Measurements from ENCODE around the gene ZNF224. TPM values are rescaled to one million over a fixed set of nuclear protein-coding genes. Genes with fewer than 3 reads are reported as not detected.

ZNF224 gene
- total and polyA plus RNA-seq, 10 of the 15 experiments (the other 5 are each of a cell fraction or from before 2014, with no cell fraction given), result 6.8 to 39.4 (median 17.2) TPM

GRCh38 chr19:44071824-44072542 lies 22.2 kb upstream of the ZNF224 start, which contains the start of gene ZNF284 (continued):
- TF ChIP-seq MXI1 (IDR thresholded peaks at IDR 0.05; ENCODE audit: low read depth, low read length) (0 out of 2 replicates have a peak, but pooled peaks have one; percentile 40), EP300 (IDR thresholded peaks at IDR 0.05; ENCODE audit: borderline replicate concordance in 1 of 2, control insufficient read depth in 1 of 2, low read depth in 2 of 2, low read length in 2 of 2) (no peak), POLR2AphosphoS5 (IDR thresholded peaks at IDR 0.05; ENCODE audit: low read length) (peak; percentile 69), TCF12 (IDR thresholded peaks at IDR 0.05; ENCODE audit: low read depth, low read length) (no peak), CREB1 (IDR thresholded peaks at IDR 0.05; ENCODE audit: low read depth) (peak; percentile 87), BMI1 (IDR thresholded peaks at IDR 0.05; ENCODE audit: borderline replicate concordance) (no peak), TAF1 (IDR thresholded peaks at IDR 0.05; ENCODE audit: borderline replicate concordance, low read depth, low read length) (peak; percentile 27; the same call in 1 of the 2 replicates), ZNF592 (IDR thresholded peaks at IDR 0.05) (no peak), CHD1 (IDR thresholded peaks at IDR 0.05; ENCODE audit: low read depth, low read length) (no peak), NKRF (conservative IDR thresholded peaks at IDR 0.05) (0 out of 2 replicates have a peak, but pooled peaks have one; percentile 21), BHLHE40 (IDR thresholded peaks at IDR 0.05; ENCODE audit: borderline replicate concordance in 1 of 2, low read depth in 2 of 2, low read length in 1 of 2) (peak; percentile 20 to 35; a peak in 1 of 4 replicates), HCFC1 (IDR thresholded peaks at IDR 0.05; ENCODE audit: low read length) (peak; percentile 94), NR2C2 (IDR thresholded peaks at IDR 0.05; ENCODE audit: borderline replicate concordance, control insufficient read depth, insufficient read length, low read depth) (no peak), HDGF (IDR thresholded peaks at IDR 0.05) (no peak), NFYB (IDR thresholded peaks at IDR 0.05; ENCODE audit: insufficient read depth, low read depth, low read length) (no peak), EGR1 (IDR thresholded peaks at IDR 0.05; ENCODE audit: borderline replicate concordance in 1 of 2, low read depth in 2 of 2, low read length in 2 of 2) (no peak), MEF2A (IDR thresholded peaks at IDR 0.05; ENCODE audit: insufficient read depth, low read depth, low read length) (no peak), NFIC (IDR thresholded peaks at IDR 0.05; ENCODE audit: low read depth, low read length) (no peak), STAT3 (IDR thresholded peaks at IDR 0.05; ENCODE audit: low read depth, low read length) (no peak), HSF1 (IDR thresholded peaks at IDR 0.05; ENCODE audit: low read depth, low read length) (no peak), IRF3 (IDR thresholded peaks at IDR 0.05) (no peak)
